Mesendoderm (in vitro differentiated cells): ENCODE data around the gene PRICKLE1.

ENCODE experiments used
- DNase-seq: peaks from one replicate; pipeline ENCODE4 v3.0.0; 2013
- H2AK5ac ChIP-seq: 2 replicates; pipeline ENCODE4 v1.6.1; 2013; ENCODE audit warnings: low read length, inconsistent platforms
- H2BK120ac ChIP-seq: 2 replicates; pipeline ENCODE4 v1.6.1; 2013; ENCODE audit warnings: low read depth, mild to moderate bottlenecking, low read length, moderate library complexity, mixed read lengths
- H2BK15ac ChIP-seq: replicated peaks from 2 replicates; pipeline ENCODE4 v1.6.1; 2013; ENCODE audit warnings: low read depth, mild to moderate bottlenecking, moderate library complexity
- H2BK5ac ChIP-seq: 2 replicates; pipeline ENCODE4 v1.6.1; 2013; ENCODE audit warnings: low read length, inconsistent platforms
- H3K18ac ChIP-seq: 2 replicates; pipeline ENCODE4 v1.6.1; 2013; ENCODE audit warnings: mild to moderate bottlenecking, low read length, mixed read lengths
- H3K23ac ChIP-seq: one replicate; pipeline ENCODE4 v1.6.1; 2013; ENCODE audit warnings: low read length
- H3K27ac ChIP-seq: 2 replicates; pipeline ENCODE4 v1.5.1; 2013; ENCODE audit warnings: low read depth, mild to moderate bottlenecking, inconsistent platforms, low read length, moderate library complexity
- H3K27me3 ChIP-seq: 2 replicates; pipeline ENCODE4 v1.6.1; 2013; ENCODE audit warnings: low read length, control low read depth, mild to moderate bottlenecking, inconsistent platforms; ENCODE audit not compliant: insufficient read depth, poor library complexity
- H3K36me3 ChIP-seq: 2 replicates; pipeline ENCODE4 v1.6.1; 2013; ENCODE audit warnings: low read length, inconsistent platforms; ENCODE audit not compliant: control insufficient read depth, insufficient read depth
- H3K4ac ChIP-seq: one replicate; pipeline ENCODE4 v1.6.1; 2013; ENCODE audit warnings: low read depth, mild to moderate bottlenecking, low read length, moderate library complexity
- H3K4me1 ChIP-seq: 2 replicates; pipeline ENCODE4 v1.6.1; 2013; ENCODE audit warnings: low read depth, low read length, inconsistent platforms; ENCODE audit not compliant: control insufficient read depth
- H3K4me2 ChIP-seq: 2 replicates; pipeline ENCODE4 v1.6.1; 2013; ENCODE audit warnings: low read length
- H3K4me3 ChIP-seq: 2 replicates; pipeline ENCODE4 v1.5.1; 2013; ENCODE audit warnings: mild to moderate bottlenecking, low read length
- H3K56ac ChIP-seq: one replicate; pipeline ENCODE4 v1.6.1; 2013; ENCODE audit warnings: low read length
- H3K79me1 ChIP-seq: 2 replicates; pipeline ENCODE4 v1.6.1; 2013; ENCODE audit warnings: low read length, inconsistent platforms
- H3K79me2 ChIP-seq: 2 replicates; pipeline ENCODE4 v1.6.1; 2013; ENCODE audit warnings: mild to moderate bottlenecking, low read length; ENCODE audit not compliant: control insufficient read depth, insufficient read depth
- H3K9ac ChIP-seq: 2 replicates; pipeline ENCODE4 v1.6.1; 2013; ENCODE audit warnings: low read length, inconsistent platforms
- H4K5ac ChIP-seq: one replicate; pipeline ENCODE4 v1.6.1; 2013; ENCODE audit warnings: low read length
- H4K8ac ChIP-seq: one replicate; pipeline ENCODE4 v1.6.1; 2013; ENCODE audit warnings: low read depth, mild to moderate bottlenecking, control low read depth, low read length, moderate library complexity
- WGBS: extraction: QIAGEN DNeasy Blood & Tissue Kit; methylation state at CpG from one replicate; pipeline ENCODE4 v1.1.7; 2013; ENCODE audit warnings: low lambda C conversion rate, missing lambda C conversion rate; ENCODE audit not compliant: insufficient coverage; ENCODE audit errors: extremely low coverage; 5-methylcytosine and 5-hydroxymethylcytosine counted together

The PRICKLE1 gene

GRCh38 chr12:42459336-42459847 lies 130.2 kb downstream of the PRICKLE1 start:
- H3K4ac ChIP-seq, result no peak overlapping the region
- no peak overlapping the region for H4K5ac ChIP-seq
- no peak overlapping the region for H4K8ac ChIP-seq
- H3K18ac ChIP-seq, result no peak overlapping the region
- H3K36me3 ChIP-seq, result peaks cover 6% of the 10 kb centered on the region
- DNase-seq, result no peak
- H3K27ac ChIP-seq, result no peak overlapping the region
- H3K79me1 ChIP-seq, result no peaks in the 10 kb centered on the region
- H3K4me1 ChIP-seq, result no peaks in the 10 kb centered on the region
- no peak overlapping the region for H3K9ac ChIP-seq
- H2BK15ac ChIP-seq, result no peak overlapping the region
- no peaks in the 10 kb centered on the region for H3K27me3 ChIP-seq
- H2BK120ac ChIP-seq, result no peak overlapping the region
- no CpG with 5 or more reads among the region's 12 CpGs for WGBS
- H3K23ac ChIP-seq, result no peak overlapping the region
- H3K79me2 ChIP-seq, result no peaks in the 10 kb centered on the region
- no peak overlapping the region for H3K4me3 ChIP-seq
- H2AK5ac ChIP-seq, result no peak overlapping the region
- no peak overlapping the region for H3K56ac ChIP-seq
- no peak overlapping the region for H3K4me2 ChIP-seq
- no peak overlapping the region for H2BK5ac ChIP-seq

DNA sequence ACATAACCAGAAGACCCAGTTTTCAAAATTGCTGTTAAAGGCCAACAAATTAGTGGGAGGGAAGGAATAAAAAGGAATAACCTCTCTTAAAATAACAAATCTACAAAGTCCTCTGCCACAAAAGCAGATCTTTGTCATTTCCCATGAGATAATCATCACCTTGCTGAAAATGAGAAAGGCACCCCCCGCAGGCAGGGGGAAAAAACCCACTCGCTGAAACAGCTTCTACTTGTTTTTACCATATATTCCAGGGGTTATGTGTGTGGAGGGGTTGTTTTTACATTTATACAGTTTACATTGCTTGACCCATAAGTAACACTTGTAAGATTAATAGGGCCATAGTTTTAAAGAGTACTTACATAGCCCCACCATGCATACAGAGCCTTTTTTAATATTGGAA lies 131.0 kb downstream of the PRICKLE1 start:
- Histone ChIP-seq H3K27me3 (no peaks in the 10 kb centered on the region), H3K18ac (no peak overlapping the region), H3K79me2 (no peaks in the 10 kb centered on the region), H4K5ac (no peak overlapping the region), H3K4me1 (no peaks in the 10 kb centered on the region), H3K27ac (no peak overlapping the region), H2BK5ac (no peak overlapping the region), H2BK15ac (no peak overlapping the region), H3K23ac (no peak overlapping the region), H4K8ac (no peak overlapping the region), H3K4me2 (no peak overlapping the region), H3K4me3 (no peak overlapping the region), H3K79me1 (no peaks in the 10 kb centered on the region), H2BK120ac (no peak overlapping the region), H2AK5ac (no peak overlapping the region), H3K56ac (no peak overlapping the region), H3K9ac (no peak overlapping the region), H3K4ac (no peak overlapping the region), H3K36me3 (peaks cover 6% of the 10 kb centered on the region)
- DNase-seq, result no peak
- no CpG with 5 or more reads among the region's 2 CpGs for WGBS

DNA sequence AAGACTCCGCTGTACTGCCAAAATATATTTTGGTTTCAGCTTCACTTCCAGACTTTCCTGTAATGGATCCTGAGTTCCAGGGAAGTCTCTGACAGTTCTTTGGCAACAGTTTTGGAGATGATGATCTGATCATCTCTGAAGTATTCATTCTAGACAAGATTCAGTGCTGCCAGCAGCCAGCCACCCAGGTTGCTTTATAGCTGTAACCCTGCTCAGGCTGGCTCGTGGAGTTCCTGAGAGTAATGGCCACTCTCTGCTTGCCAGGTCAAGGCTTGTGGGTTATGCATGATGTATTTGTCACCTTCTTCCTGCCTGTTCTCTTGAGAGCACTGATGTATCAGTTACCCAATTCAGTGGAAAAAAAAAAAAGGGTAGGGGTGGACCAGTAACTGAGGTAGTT lies 139.3 kb downstream of the PRICKLE1 start:
- H3K23ac ChIP-seq, result no peak overlapping the region
- no peaks in the 10 kb centered on the region for H3K79me1 ChIP-seq
- no peak overlapping the region for H4K5ac ChIP-seq
- H3K4me1 ChIP-seq, result peaks cover 5% of the 10 kb centered on the region
- no peak overlapping the region for H3K27ac ChIP-seq
- H2BK120ac ChIP-seq, result no peak overlapping the region
- no peaks in the 10 kb centered on the region for H3K36me3 ChIP-seq
- no peak overlapping the region for H3K4me3 ChIP-seq
- no peak overlapping the region for H3K4me2 ChIP-seq
- H2AK5ac ChIP-seq, result no peak overlapping the region
- H3K27me3 ChIP-seq, result no peaks in the 10 kb centered on the region
- no peak overlapping the region for H3K18ac ChIP-seq
- no peak overlapping the region for H2BK15ac ChIP-seq
- H3K79me2 ChIP-seq, result no peaks in the 10 kb centered on the region
- H4K8ac ChIP-seq, result no peak overlapping the region
- H3K4ac ChIP-seq, result no peak overlapping the region
- peak overlapping the region; percentile 31 for H3K56ac ChIP-seq
- DNase-seq, result no peak
- no peak overlapping the region for H3K9ac ChIP-seq
- no CpG with 5 or more reads among the region's 2 CpGs for WGBS
- no peak overlapping the region for H2BK5ac ChIP-seq

DNA sequence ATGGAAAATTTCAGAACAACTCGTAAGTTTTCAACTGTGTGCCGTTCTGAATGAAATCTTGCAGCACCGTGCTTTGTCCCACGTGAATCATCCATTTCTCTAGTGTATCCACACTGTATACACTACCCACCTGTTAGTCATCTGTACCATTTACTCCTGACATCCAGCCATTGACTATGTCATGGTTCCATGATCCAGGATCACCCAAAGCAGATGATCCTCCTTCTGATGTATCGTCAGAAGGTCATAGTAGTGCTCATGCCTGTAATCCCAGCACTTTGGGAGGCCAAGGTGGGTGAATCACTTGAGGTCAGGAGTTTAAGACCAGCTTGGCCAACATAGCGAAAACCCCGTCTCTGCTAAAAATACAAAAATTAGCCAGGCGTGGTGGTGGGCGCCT lies 140.7 kb downstream of the PRICKLE1 start:
- Histone ChIP-seq H3K4me2 (no peak overlapping the region), H2BK120ac (no peak overlapping the region), H3K9ac (no peak overlapping the region), H3K4me3 (no peak overlapping the region), H3K27me3 (no peaks in the 10 kb centered on the region), H3K79me1 (no peaks in the 10 kb centered on the region), H3K79me2 (no peaks in the 10 kb centered on the region), H4K8ac (no peak overlapping the region), H3K27ac (no peak overlapping the region), H2BK15ac (no peak overlapping the region), H2AK5ac (no peak overlapping the region), H3K56ac (no peak overlapping the region), H4K5ac (no peak overlapping the region), H3K18ac (no peak overlapping the region), H2BK5ac (no peak overlapping the region), H3K36me3 (no peaks in the 10 kb centered on the region), H3K4me1 (peaks cover 5% of the 10 kb centered on the region), H3K4ac (no peak overlapping the region), H3K23ac (no peak overlapping the region)
- DNase-seq, result no peak
- WGBS, result no CpG with 5 or more reads among the region's 9 CpGs

DNA sequence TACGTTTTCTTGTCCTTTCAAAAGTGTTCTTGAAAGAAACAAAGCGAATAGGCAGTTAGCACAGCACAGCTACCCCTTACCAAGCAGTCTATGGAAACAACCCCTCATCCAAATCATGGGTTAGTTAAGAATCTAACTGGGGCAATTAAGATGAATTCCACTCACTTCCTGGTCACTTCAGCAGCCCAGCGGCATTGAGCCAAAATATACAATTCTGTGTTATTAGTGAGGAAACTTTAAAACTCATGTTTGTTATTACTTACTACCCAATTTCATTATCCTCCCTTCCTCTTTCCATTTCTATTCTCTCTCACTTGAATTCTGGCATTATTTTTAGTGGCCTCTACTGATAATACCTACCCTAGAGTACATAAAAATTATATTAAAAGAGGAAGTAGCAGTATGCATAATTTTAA lies 142.2 kb downstream of the PRICKLE1 start:
- peak overlapping the region; percentile 2 for H2BK5ac ChIP-seq
- no peak overlapping the region for H2BK120ac ChIP-seq
- no peaks in the 10 kb centered on the region for H3K27me3 ChIP-seq
- no peak overlapping the region for H3K56ac ChIP-seq
- no peak for DNase-seq
- H3K4me3 ChIP-seq, result no peak overlapping the region
- no peaks in the 10 kb centered on the region for H3K79me2 ChIP-seq
- no peak overlapping the region for H4K8ac ChIP-seq
- H3K27ac ChIP-seq, result no peak overlapping the region
- H3K9ac ChIP-seq, result no peak overlapping the region
- no peaks in the 10 kb centered on the region for H3K36me3 ChIP-seq
- no peaks in the 10 kb centered on the region for H3K79me1 ChIP-seq
- no peak overlapping the region for H3K4me2 ChIP-seq
- H3K18ac ChIP-seq, result no peak overlapping the region
- WGBS, result no CpG with 5 or more reads among the region's 3 CpGs
- H2AK5ac ChIP-seq, result no peak overlapping the region
- H2BK15ac ChIP-seq, result no peak overlapping the region
- peaks cover 11% of the 10 kb centered on the region for H3K4me1 ChIP-seq
- H3K23ac ChIP-seq, result no peak overlapping the region
- H4K5ac ChIP-seq, result no peak overlapping the region
- peak overlapping the region; percentile 55 for H3K4ac ChIP-seq

GRCh38 chr12:42446761-42447160 lies 142.8 kb downstream of the PRICKLE1 start:
- Histone ChIP-seq H3K18ac (no peak overlapping the region), H3K27ac (peak overlapping the region; percentile 12), H4K8ac (no peak overlapping the region), H3K4ac (no peak overlapping the region), H3K36me3 (no peaks in the 10 kb centered on the region), H3K4me3 (no peak overlapping the region), H2BK5ac (no peak overlapping the region), H3K79me2 (no peaks in the 10 kb centered on the region), H3K9ac (no peak overlapping the region), H3K79me1 (no peaks in the 10 kb centered on the region), H3K4me2 (no peak overlapping the region), H3K56ac (no peak overlapping the region), H2BK15ac (no peak overlapping the region), H2BK120ac (no peak overlapping the region), H4K5ac (no peak overlapping the region), H3K4me1 (peaks cover 11% of the 10 kb centered on the region), H3K23ac (no peak overlapping the region), H3K27me3 (no peaks in the 10 kb centered on the region), H2AK5ac (no peak overlapping the region)
- WGBS, result no CpG with 5 or more reads among the region's 6 CpGs
- DNase-seq, result peak; percentile 71
